ENCODE results near the gene RAP2A.

DNA sequence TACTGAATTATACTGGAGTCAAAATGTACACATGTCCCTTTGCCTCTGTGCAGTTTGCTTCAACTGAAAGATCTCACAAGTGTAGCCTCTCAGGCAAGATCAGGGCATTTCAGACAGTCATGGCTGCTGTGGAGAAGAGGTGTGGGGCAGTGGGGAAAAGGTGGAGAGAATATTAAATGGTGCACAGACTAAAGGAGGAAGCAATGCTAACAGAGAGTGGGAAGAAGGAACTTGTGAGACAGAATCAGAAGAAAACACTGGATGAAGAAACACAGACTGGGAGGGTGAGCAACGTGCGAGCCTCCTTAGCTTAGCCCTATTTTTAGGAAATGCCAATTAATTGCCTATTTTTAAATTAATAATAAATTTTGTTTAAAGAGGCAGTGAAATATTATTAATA lies 49.6 kb upstream of the RAP2A start:
- TF ChIP-seq, protein P1, sequence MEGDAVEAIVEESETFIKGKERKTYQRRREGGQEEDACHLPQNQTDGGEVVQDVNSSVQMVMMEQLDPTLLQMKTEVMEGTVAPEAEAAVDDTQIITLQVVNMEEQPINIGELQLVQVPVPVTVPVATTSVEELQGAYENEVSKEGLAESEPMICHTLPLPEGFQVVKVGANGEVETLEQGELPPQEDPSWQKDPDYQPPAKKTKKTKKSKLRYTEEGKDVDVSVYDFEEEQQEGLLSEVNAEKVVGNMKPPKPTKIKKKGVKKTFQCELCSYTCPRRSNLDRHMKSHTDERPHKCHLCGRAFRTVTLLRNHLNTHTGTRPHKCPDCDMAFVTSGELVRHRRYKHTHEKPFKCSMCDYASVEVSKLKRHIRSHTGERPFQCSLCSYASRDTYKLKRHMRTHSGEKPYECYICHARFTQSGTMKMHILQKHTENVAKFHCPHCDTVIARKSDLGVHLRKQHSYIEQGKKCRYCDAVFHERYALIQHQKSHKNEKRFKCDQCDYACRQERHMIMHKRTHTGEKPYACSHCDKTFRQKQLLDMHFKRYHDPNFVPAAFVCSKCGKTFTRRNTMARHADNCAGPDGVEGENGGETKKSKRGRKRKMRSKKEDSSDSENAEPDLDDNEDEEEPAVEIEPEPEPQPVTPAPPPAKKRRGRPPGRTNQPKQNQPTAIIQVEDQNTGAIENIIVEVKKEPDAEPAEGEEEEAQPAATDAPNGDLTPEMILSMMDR (IDR thresholded peaks at IDR 0.05) = no peak
- TF ChIP-seq POLR2A (IDR thresholded peaks at IDR 0.05) = no peak
